NOMO-1 (cell line): ENCODE data around the gene DAB2IP.
"Not testable (repeated sequence)": the region's sequence is repeated elsewhere in the genome, so short reads cannot be mapped to it uniquely, and the experiment has no call there.

Experiments
- DNase-seq, 2 experiments: peaks; one replicate each; lab custom pipeline; 2025; ENCODE audit not compliant: unreplicated experiment in 2 of 2; lab: John Stamatoyannopoulos, UW

DAB2IP gene

DNA sequence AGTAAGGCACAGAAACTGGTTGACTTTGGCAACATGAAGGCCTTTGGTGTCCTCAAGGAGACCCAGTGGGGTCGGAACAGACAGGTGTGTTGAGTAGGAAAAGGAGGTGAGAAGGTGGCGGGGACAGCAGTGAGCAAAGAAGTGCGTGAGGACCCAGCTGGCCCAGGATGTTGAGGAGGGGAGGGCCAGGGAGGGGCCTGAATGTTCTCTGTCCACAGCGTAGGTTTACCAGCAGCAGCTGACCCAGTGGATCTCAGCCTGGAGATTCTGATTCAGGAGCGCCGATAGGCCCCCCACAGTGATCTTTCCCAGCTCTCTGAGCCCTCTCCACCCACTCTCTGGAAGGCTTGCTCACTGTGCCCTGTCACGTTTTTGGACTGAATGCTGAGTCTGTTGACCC lies 88.5 kb downstream of the DAB2IP start:
- DNase-seq = no peak

DNA sequence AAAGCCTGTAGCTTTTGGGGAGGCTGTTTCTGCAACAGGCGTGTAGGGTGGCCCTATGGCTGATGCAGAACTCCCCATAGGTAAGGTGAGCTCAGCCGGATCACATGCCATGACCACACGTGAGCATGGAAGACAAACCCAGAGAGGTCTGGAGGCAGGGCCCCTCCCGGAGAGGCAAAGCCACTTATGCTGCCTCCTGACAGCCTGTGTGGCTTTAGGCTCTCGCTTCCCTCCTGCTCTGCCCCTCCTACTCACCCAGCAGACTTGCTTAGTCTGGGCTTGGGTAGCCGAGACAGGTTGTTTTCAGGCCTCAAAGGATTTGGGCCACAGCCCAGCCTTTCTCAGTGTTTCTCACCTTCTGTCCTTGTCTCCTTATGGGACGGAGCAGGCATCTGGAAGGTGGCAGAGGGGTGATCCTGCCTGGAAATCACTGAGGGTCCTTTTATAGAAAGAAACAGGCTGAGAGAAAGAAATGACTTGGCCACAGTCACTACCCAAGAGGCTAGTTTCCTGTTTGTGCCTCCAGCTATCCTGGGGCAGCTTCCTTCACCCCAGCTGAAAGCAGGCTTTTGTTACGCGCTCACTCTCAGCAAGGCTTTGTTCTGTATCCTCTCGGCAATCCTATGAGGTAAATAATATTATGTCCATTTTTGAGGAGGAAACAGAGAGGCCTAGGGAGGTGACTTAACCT lies 89.9 kb downstream of the DAB2IP start:
- DNase-seq = no peak

DNA sequence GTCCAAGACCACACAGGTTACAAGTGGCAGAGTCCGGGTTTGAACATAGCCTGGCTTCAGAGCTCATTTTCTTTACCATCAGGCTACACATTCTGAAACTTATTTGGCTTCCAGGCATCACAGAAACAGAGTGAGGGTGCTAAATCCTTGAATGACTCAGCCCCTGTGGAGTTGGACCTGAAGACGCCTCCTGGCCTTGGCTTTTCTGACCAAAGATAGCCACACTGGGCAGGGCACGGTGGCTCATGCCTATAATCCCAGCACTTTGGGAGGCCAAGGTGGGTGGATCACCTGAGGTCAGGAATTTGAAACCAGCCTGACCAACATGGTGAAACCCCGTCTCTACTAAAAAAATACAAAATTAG lies 90.5 kb downstream of the DAB2IP start:
- DNase-seq = not testable (repeated sequence)

DNA sequence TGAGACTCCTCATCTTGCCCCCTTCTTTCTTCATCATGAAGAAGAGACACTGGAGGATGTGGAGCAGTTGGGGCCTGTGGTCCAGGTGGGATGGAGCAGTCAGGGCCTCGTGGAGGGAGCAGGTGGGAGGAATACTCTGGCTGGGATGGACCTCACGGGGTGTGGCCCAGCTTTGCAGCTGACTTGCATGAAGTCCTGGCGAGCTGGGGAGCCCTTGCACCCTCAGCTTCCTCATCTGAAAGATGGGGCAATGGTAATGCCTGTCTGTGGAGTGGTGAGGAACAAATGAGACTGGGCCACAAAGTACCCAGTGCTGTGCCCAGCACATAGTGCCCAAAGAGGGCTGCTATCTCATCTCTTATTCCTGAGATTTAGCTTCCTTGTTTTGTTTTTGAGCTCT lies 91.5 kb downstream of the DAB2IP start:
- no peak for DNase-seq

DNA sequence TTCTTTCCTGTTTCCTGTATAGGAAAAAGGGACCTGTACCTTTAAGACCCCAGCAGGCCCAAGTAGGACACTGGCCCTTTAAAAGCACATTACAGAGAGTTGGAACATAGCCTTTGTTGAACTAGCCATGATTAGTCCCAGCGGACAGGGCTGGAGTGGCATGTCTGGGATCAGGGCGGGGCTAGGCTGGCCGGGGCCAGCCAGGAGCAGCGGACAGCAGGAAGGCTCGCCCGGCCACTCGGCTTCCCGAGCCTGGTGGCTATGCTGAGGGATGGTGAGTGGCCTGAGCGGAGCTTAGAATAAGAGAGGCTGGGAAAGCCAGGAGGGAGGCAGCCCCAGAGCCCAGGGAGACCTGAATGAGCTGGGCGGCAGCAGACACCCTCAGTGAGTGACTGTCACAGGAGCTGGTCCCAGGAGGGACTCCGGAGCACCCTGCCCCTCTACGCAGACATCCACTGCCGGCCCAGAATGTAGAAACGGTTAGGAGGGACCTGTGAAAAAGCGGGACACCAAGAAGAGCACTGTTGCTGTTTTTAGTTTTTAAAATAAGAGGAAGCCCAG lies 92.1 kb downstream of the DAB2IP start:
- DNase-seq = no peak

DNA sequence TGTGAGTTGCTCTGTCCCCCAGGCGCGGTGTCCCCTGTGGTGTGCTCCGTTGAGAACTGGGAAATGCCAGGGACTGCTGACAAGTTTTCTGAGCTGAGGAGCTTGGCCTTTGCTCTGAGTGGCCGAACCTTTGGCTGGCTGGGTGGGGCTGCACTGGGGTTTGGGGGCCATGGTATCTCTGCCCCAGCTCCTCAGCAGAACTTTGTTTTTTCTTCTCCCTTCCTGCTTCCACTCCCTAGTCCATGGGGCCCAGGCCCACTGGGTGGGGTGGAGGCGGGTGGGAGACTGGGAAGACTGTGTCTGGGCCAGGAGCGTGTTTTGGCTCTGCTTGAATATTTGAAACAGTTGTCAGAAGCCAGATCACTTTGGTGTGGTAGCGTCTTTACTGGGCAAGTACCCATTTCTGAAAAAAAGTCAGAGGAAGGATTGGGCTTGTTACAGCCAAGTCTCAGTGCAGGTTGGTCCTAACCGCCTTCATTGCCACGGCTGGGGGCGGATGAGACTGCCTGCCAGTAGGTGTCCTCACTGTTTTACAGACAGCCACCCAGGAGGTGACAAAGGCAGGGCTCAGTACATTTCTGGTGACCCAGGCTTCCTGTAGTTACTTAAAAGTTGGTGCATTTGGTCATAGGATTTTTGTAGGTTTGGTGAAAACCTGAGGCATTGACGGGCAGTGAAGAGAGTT lies 92.7 kb downstream of the DAB2IP start:
- DNase-seq = no peak

DNA sequence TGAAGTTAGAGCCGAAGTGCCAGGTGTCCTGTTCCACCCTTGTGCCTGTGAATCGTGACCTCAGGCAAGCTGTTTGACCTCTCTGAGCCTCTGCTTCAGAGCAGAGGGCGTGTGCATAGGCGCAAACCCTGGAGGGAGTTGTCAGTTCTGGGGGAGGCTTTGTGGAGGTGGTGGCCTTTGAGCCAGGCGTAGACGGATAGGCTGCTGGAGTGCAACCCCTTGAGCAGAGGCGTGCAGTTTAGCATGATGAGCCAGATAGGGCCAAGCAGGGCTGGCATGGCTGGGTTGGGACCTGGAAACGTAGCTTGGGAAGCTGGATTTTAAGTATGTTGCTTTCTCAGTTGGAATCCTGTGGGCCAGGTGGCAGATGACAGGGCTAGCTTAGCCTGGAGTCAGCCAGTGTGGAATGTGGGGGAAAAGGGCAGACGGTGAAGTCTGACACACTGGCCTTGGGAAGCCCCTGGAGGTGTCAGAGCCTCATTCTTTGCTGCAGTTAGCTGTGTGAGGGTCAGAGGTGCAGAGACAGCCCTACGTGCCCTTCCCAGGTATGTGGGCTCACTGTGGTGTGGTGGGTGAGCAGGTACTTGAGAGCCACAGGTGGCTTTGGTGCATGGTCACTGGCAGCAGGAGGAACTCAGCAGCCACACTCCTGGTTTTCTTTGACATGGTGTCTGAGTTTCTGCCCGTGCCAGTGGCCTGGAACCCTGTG lies 93.4 kb downstream of the DAB2IP start:
- DNase-seq = no peak

DNA sequence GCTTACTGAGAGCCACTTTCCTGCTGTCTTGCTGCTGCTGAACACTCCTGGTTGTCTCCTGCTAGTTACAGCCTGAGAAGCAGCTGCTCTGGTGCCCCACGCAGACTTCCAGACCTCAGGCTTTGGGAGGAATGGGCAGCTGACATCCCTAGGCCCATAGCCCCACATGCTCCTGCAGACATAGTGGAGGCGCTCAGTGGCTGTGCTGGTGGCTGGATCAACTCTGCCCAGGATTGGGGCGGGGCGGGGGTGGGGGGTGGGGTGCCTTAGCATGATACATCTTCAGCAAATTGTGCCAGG lies 93.9 kb downstream of the DAB2IP start:
- no peak for DNase-seq

DNA sequence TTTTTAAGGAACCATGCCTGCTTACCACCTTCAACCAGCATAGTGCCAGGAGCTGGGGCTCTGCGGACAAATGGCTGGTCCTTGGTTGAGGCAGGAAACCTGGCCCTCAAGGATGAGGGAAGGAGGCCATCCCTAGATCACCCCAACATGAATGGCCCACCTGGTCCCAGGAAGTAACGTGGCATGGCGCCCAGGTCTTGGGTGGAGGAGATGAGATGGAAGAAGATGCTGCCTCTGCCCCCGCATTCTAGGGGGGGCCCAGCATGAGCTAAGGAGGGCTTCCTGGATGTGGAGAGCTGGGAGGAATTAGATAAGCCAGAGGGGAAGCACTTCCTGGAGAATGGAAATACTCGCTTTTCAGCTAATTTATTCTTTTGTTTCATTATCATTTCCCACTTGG lies 95.0 kb downstream of the DAB2IP start:
- DNase-seq = no peak

DNA sequence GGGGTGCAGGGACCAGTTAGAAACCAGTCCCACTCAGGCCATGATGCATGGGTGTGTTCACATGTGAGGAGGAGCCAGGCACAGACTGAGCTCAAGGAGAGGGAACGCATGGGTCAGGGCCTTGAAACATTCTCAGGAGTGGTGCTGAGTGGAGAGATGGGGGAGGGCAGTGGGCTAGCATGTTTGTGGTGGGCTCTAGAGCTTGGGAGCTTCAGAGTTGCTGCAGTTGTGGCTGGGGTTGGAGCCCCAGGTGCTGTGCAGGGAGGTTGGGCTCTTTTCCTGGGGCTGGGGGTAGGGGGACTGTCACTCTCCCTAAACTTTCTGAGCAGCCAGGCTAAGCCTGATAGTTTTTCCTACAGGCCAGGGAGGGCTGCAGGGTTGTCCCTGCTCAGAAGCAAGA lies 95.4 kb downstream of the DAB2IP start:
- no peak for DNase-seq

DNA sequence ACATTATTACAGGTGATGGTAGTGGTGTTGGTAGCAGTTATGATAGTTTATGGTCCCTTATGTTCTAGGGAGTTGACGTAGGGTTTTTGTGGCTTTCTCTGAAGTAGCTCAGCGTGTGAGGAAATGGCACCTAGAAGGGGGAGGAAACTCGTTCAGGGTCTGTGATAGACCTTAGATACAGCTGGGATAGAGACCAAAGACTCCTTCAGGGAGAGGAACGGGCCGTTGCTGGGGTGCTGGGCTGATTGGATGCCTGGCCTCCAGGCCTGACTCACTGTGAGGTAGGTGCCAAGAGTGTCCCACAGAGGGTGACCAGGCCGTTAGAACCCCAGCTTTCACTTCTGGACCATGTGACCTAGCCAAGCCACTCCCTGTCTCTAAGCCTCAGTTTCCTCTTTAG lies 96.6 kb downstream of the DAB2IP start:
- DNase-seq = no peak

DNA sequence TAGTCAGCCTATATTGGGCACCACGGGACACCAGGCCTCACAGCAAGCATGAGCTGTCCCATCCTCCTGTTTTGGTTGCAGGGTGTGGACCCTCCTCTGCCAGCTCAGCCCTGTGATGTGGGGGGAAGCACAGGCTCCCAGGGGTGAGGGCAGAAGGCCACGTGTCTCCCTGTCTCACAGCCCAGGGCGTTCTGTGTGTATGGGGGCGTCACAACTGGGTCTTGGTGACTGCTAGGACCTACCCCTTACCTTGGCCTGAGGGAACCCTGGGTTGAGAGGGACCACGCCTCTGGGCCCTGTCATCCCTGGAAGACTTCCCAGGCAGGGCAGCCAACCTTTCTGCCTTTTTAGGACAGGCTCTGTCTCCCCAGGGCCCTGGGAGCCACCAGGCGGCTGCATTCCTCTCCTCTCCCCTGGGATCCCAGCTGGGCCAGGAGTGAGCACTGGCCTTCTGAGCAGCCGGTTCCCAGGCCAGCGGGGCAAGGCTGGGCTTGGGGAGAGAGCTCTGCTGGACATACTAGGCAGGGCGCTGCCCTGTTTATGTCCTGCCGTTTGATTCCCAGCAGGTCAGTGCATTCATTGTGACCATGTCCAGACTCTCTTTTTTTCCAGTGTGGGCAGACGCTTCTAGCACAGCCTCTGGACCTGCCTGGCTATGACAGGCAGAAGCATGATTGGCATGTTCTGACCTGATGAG lies 97.4 kb downstream of the DAB2IP start:
- DNase-seq = no peak

DNA sequence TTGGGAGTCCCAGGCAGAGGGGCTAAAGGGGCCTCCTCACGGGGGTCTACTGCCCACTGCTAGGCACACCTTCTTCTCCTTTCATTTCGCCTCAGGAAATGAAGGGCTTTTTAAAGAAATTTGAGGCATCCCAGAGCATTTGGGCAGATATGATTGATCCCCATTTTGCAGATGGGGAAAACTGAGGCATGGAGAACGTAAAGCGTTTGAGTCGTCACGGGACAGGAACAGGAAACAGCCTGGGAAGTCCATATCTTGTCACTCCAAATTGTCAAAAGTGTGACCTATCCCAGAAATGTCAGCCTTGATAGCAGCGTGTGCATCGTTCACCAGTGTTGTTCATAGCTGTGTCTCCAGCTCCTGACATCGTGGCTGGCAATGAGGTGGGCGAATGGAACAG lies 98.2 kb downstream of the DAB2IP start:
- DNase-seq = no peak

DNA sequence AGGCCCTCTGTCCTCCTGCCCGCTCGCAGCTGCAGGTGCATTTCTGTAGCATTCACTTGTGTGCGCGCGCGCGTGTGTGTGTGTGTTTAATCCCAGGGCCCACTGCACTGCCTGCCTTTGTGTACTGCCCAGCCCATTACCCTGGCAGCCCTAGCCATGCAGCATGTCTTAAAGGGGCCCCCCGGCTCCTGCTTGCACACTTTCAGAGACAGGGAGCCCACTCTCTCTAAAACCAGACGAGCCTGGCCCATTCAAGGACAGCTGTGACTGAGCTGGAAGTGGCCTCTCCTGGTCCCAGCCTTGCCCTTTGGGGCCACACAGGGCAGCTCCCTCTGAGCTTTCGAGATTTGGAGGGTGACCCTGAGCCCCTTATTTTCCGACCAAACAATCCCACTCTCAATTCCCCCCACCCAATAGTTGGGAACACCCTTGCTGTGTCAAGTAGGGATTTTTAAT lies 98.9 kb downstream of the DAB2IP start:
- no peak for DNase-seq

DNA sequence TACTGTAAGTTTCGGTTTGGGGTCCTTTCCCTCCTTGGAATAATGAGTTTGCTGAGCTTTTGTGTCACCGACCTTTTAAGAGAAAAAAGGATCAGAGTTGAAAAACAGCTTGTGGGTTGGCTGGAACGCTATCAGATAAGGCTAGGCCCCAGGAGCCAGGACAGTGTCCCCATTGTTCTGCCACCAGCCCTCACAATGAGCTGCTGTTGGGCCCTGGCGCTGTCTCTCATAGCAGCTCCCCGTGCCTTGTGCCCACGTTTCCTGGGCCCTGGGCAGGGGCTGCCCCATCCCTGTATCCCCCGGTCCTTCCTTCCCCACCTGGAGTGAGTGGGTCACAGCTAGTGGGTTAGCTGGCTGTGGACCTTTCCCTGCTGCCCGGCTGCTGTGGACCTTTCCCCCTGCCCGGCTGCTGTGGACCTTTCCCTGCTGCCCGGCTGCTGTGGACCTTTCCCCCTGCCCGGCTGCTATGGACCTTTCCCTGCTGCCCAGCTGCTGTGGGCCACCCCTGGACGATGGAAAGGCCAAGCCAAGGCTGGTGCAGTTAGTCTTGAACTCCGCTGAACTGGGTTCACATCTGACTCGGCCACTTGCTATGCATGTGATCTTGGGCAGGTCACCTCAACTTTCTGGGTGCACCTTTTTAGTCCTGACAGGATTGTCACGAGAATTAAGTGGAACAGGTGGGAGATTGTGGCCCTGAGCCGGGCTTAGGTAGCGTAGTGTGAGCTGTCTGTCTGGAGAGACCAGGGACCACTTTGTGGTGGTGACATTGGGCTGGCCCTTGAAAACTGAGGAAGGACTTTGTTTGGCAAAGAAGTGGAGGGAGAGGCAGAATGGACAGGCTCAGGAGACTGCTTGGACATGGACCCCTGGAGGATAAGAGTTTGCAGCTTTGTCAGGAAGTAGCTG lies 99.5 kb downstream of the DAB2IP start:
- no peak for DNase-seq

DNA sequence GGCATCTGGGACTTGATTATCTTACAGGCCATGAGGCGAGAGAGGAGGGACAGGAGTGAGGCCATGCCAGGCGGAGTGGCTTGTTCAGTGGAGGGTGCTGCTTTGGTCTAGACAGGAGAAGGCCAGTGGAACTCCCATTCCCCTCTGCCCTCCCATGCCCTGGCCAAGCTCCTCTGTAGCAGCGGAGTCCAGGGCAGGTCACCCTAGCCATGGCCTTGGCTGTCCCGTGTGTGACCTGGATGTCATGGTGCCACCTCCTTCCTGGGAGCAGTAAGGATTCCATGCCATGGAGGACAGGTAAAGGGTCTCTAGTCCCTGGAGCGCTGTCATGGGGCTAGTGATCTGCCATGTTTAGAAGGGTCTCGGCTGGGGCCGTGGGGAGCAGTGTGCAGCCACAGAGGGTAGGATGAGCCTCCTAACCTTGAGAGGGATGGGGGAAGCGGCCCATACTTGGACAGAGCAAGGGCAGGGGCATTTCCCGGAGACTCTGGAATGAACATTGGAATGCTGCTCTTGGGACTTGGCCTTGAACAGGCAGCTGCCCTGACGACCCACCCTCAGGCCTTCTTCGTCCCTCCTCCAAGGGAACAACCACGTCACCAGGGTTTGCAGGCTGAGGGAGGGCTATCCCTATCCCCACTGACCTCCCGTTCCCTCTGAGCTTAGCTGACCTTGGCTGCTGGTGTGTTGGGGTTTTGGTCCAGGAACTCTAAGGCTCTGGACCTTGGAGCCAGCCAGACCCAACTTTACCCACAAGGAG lies 100.4 kb downstream of the DAB2IP start:
- DNase-seq = no peak

DNA sequence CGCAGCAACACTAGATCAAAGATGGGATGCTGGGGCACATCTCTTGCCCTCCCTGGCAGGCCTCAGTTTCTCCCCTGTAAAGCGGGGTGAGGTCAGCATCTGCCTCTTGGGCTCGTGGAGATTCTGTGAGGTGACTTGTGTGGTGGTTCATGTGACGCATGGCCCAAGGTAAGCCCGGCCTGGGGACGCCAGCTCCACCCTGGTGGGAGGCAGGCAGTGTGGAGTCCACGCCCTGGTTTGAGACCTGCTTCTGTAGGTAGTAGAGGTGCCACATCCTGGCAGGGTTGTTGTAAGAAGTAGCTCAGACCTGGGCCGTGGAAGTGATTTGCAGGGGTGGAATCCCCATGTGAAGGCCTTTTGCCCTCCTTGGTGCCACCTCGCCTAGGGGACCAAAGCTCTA lies 101.5 kb downstream of the DAB2IP start:
- DNase-seq = no peak

DNA sequence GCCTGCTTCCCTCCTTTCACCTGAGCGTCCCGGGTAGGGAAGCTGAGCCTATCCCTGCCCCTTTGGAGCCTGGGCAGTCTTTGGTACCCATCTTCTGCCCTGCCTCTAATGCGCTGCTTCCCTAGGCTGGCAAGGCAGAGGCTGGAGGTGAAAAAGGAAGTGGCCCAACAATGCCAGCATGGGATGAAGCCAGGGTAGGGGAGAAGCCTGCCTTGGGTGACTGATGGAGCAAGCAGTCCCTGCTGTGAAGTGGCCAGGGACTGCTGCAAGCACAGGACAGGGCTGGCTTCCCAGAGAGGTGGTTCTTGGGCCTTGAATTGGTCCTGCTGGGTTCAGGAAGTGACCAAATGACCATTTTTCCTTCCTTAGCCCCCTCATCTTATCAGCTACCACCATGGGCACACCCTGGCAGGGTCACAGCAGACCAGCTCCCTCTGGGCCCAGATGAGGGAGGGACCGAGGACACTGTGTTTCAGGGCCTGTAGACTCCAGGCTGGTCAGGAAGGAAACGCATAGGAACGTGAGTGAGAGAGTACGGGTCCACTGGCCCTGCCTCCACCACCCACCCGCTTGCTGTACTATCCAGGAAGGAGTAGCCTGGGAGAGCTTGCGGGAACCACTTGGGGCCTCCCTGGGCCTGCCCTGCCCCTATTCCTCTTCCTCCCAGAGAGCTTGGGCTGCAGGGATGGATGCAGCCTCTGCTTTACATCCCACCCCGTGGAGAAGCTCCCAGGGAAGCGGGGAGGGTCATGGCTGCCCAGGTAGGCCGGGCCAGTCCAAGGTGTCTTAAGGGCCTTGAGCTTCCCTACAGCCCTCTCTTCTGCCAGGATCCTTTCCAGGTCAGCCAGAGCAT lies 102.6 kb downstream of the DAB2IP start:
- no peak for DNase-seq
